AG04449 (cell line): ENCODE results near the gene ADAMTSL1.

ENCODE experiments used
- CTCF ChIA-PET: fragments of 350-600 bp; formaldehyde crosslinking; extraction: SDS; loops from one replicate; lab custom pipeline; 2021; ENCODE audit warnings: antibody characterized with exemption; lab: Yijun Ruan, JAX
- POLR2A ChIA-PET: fragments of 400-600, 350-600 bp; formaldehyde crosslinking; extraction: SDS; loops from one replicate; lab custom pipeline; 2020; ENCODE audit warnings: antibody characterized with exemption, inconsistent platforms; lab: Yijun Ruan, JAX
- DNase-seq: peaks from one replicate; pipeline ENCODE4 v3.0.0-alpha.2; 2010; ENCODE audit warnings: low read depth, low spot score
- H3K4me3 ChIP-seq: 2 replicates; pipeline ENCODE4 v1.5.1; 2011; ENCODE audit warnings: low read depth, mild to moderate bottlenecking, control low read depth, low read length
- CTCF ChIP-seq: IDR thresholded peaks from one replicate; pipeline ENCODE4 v1.5.1; 2011; ENCODE audit warnings: mild to moderate bottlenecking, moderate library complexity, low read length, control low read depth, inconsistent platforms; ENCODE audit not compliant: insufficient read depth; ENCODE audit errors: missing control alignments

Gene ADAMTSL1

GRCh38 chr9:18770131-18770908, 296.4 kb downstream of the ADAMTSL1 start:
- DNase-seq = no peak
- ChIA-PET POLR2A (no interaction called here), CTCF (interaction anchor here (1.5 kb wide), 1 partner anchor 9 kb away, joined by 3 read pairs; no protein-coding TSS in a partner anchor)
- no peak for TF ChIP-seq CTCF
- H3K4me3 ChIP-seq = no peak overlapping the region

- DNase-seq = no peak
- no peak for TF ChIP-seq CTCF
- H3K4me3 ChIP-seq = no peak overlapping the region
- ChIA-PET CTCF (no interaction called here), POLR2A (no interaction called here)
These were observed 297.1 kb downstream of the ADAMTSL1 start for GRCh38 chr9:18771011-18771410.

GRCh38 chr9:18771763-18772162, 297.8 kb downstream of the ADAMTSL1 start:
- ChIA-PET POLR2A (no interaction called here), CTCF (no interaction called here)
- DNase-seq = no peak
- TF ChIP-seq CTCF = no peak
- H3K4me3 ChIP-seq = no peak overlapping the region

- no peak for TF ChIP-seq CTCF
- ChIA-PET POLR2A (no interaction called here), CTCF (no interaction called here)
- H3K4me3 ChIP-seq = no peak overlapping the region
- DNase-seq = no peak
These were observed 301.3 kb downstream of the ADAMTSL1 start for GRCh38 chr9:18775241-18775640.

GRCh38 chr9:18775930-18776329, 302.0 kb downstream of the ADAMTSL1 start:
- CTCF ChIA-PET = no interaction called here
- no peak for TF ChIP-seq CTCF
- POLR2A ChIA-PET = no interaction called here
- H3K4me3 ChIP-seq = no peak overlapping the region
- DNase-seq = no peak

- no peak overlapping the region for H3K4me3 ChIP-seq
- POLR2A ChIA-PET = interaction anchor here (0.7 kb wide), 1 partner anchor 15 kb away, joined by 3 read pairs; no protein-coding TSS in a partner anchor
- DNase-seq = no peak
- CTCF ChIA-PET = interaction anchor here (0.9 to 1.3 kb wide), 4 partner anchors 9 to 251 kb away, joined by 3 read pairs; no protein-coding TSS in a partner anchor
- no peak for TF ChIP-seq CTCF
These were observed 303.2 kb downstream of the ADAMTSL1 start for GRCh38 chr9:18776836-18777820.
